ENCODE results near the gene BTBD17.

BTBD17 gene

GRCh38 chr17:74357466-74357809 is 4.2 kb downstream of the BTBD17 start:
- DNase-seq, result no peak

GRCh38 chr17:74356646-74357465 is 4.8 kb downstream of the BTBD17 start:
- DNase-seq, result no peak

- DNase-seq, result no peak
These were observed 6.6 kb downstream of the BTBD17 start for GRCh38 chr17:74355065-74355464.

- no peak for DNase-seq
These were observed 7.1 kb downstream of the BTBD17 start for GRCh38 chr17:74354561-74354960.

- no peak for DNase-seq
These were observed 7.5 kb downstream of the BTBD17 start for GRCh38 chr17:74354123-74354522.

- no peak for DNase-seq
These were observed 8.1 kb downstream of the BTBD17 start for GRCh38 chr17:74353446-74354060.

- DNase-seq, result no peak
These were observed 10.0 kb downstream of the BTBD17 start for GRCh38 chr17:74351552-74352210.

GRCh38 chr17:74350486-74350885 is 11.2 kb downstream of the BTBD17 start:
- DNase-seq, result no peak

- DNase-seq, result no peak
These were observed 12.5 kb downstream of the BTBD17 start for GRCh38 chr17:74349120-74349519.

GRCh38 chr17:74347646-74348045 is 14.0 kb downstream of the BTBD17 start:
- no peak for DNase-seq

GRCh38 chr17:74345433-74346241 is 16.0 kb downstream of the BTBD17 start:
- no peak for DNase-seq

- DNase-seq, result no peak
These were observed 17.0 kb downstream of the BTBD17 start for GRCh38 chr17:74344658-74345057.

- DNase-seq, result no peak
These were observed 18.0 kb downstream of the BTBD17 start for GRCh38 chr17:74343526-74344284.

GRCh38 chr17:74343121-74343520 is 18.5 kb downstream of the BTBD17 start:
- no peak for DNase-seq

- no peak for DNase-seq
These were observed 19.4 kb downstream of the BTBD17 start for GRCh38 chr17:74342224-74342623.

- DNase-seq, result no peak
These were observed 21.1 kb downstream of the BTBD17 start for GRCh38 chr17:74340470-74341023.

- DNase-seq, result no peak
These were observed 22.0 kb downstream of the BTBD17 start for GRCh38 chr17:74339537-74340195.

- DNase-seq, result no peak
These were observed 23.7 kb downstream of the BTBD17 start for GRCh38 chr17:74337834-74338500.

GRCh38 chr17:74336307-74336706 is 25.4 kb downstream of the BTBD17 start:
- DNase-seq, result no peak

GRCh38 chr17:74335529-74336062 is 26.1 kb downstream of the BTBD17 start:
- DNase-seq, result no peak
